ENCODE data around the gene SH2B2. TPM values are rescaled to one million over a fixed set of nuclear protein-coding genes. Genes with fewer than 3 reads are reported as not detected.

The SH2B2 gene
- total RNA-seq, result 28.2 and 32.1 TPM in 2 replicates

GRCh38 chr7:102286237-102287110, at the start of gene SH2B2:
TSS of gene SH2B2 (plus strand) at chr7:102286868. CDS start at chr7:102300551, 13,683 bp downstream.
- H3K4me1 Mint-ChIP-seq, result peaks cover 64% of the 10 kb centered on the region
- ChIA-PET CTCF (interaction anchor here (0.7 to 2.1 kb wide), 5 partner anchors 21 to 118 kb away, joined by 3 to 10 read pairs (median 3); partner anchors contain the start of gene PRKRIP1), POLR2A (interaction anchor here (0.5 to 6.0 kb wide), 12 partner anchors 10 to 1397 kb away, joined by 3 to 180 read pairs (median 6); partner anchors contain the start of genes PRKRIP1 and UFSP1)

GRCh38 chr7:102239206-102239820, 47.4 kb upstream of the SH2B2 start:
- ChIA-PET POLR2A (no interaction called here), CTCF (no interaction called here)
- no peak for TF ChIP-seq CTCF (IDR thresholded peaks at IDR 0.05)
- Mint-ChIP-seq H3K4me1 (no peaks in the 10 kb centered on the region), H3K9me3 (no peaks in the 10 kb centered on the region), H3K27ac (no peak overlapping the region), H3K36me3 (ENCODE audit: low read depth) (peaks cover 49% of the 10 kb centered on the region), H3K27me3 (no peaks in the 10 kb centered on the region), H3K4me3 (no peak overlapping the region)
- no peak for DNase-seq
- intact Hi-C loops (cut with micrococcal nuclease), result no loop called here
- ATAC-seq (ENCODE audit: low read depth), result no peak

More at GRCh38 chr7:102286237-102287110, at the start of gene SH2B2:
- Mint-ChIP-seq H3K36me3 (ENCODE audit: low read depth) (no peaks in the 10 kb centered on the region), H3K27me3 (no peaks in the 10 kb centered on the region), H3K4me3 (peak within 1 kb of the TSS; percentile 83), H3K27ac (peak within 1 kb of the TSS; percentile 53), H3K9me3 (no peaks in the 10 kb centered on the region)
- ATAC-seq (ENCODE audit: low read depth) (peak; percentile 38), DNase-seq (peak; percentile 83)
- TF ChIP-seq CTCF (IDR thresholded peaks at IDR 0.05), result no peak
- intact Hi-C loops (cut with micrococcal nuclease), result loop anchor here (1.0 to 5.0 kb wide), 5 partner anchors 21 to 181 kb away; partner anchors contain the start of gene PRKRIP1

GRCh38 chr7:102241431-102241830, 45.2 kb upstream of the SH2B2 start:
- Mint-ChIP-seq H3K27ac (no peak overlapping the region), H3K36me3 (ENCODE audit: low read depth) (peaks cover 43% of the 10 kb centered on the region), H3K4me1 (no peaks in the 10 kb centered on the region), H3K27me3 (no peaks in the 10 kb centered on the region), H3K4me3 (no peak overlapping the region), H3K9me3 (no peaks in the 10 kb centered on the region)
- ATAC-seq (ENCODE audit: low read depth) (no peak), DNase-seq (no peak)
- TF ChIP-seq CTCF (IDR thresholded peaks at IDR 0.05), result no peak
- POLR2A ChIA-PET, result interaction anchor here (0.6 kb wide), 1 partner anchor 1284 kb away, joined by 6 read pairs; no protein-coding TSS in a partner anchor
- intact Hi-C loops (cut with micrococcal nuclease), result no loop called here
- CTCF ChIA-PET, result no interaction called here

- no peak for TF ChIP-seq CTCF (IDR thresholded peaks at IDR 0.05)
- no peak overlapping the region for H3K4me3 Mint-ChIP-seq
These were observed 42.1 kb upstream of the SH2B2 start for GRCh38 chr7:102244601-102245000.

GRCh38 chr7:102248081-102248455, 38.6 kb upstream of the SH2B2 start:
- CTCF ChIA-PET, result no interaction called here
- ATAC-seq (ENCODE audit: low read depth) (no peak), DNase-seq (no peak)
- intact Hi-C loops (cut with micrococcal nuclease), result no loop called here
- H3K4me1 Mint-ChIP-seq, result peaks cover 6% of the 10 kb centered on the region
- H3K27ac Mint-ChIP-seq, result no peak overlapping the region
- H3K36me3 Mint-ChIP-seq (ENCODE audit: low read depth), result peaks cover 26% of the 10 kb centered on the region
- no peaks in the 10 kb centered on the region for H3K27me3 Mint-ChIP-seq
- TF ChIP-seq CTCF (IDR thresholded peaks at IDR 0.05), result no peak
- no peak overlapping the region for H3K4me3 Mint-ChIP-seq
- H3K9me3 Mint-ChIP-seq, result no peaks in the 10 kb centered on the region
- POLR2A ChIA-PET, result no interaction called here

More at GRCh38 chr7:102244601-102245000, 42.1 kb upstream of the SH2B2 start:
- ChIA-PET CTCF (interaction anchor here (0.7 kb wide), 1 partner anchor 25 kb away, joined by 3 read pairs; no protein-coding TSS in a partner anchor), POLR2A (no interaction called here)
- H3K27me3 Mint-ChIP-seq, result no peaks in the 10 kb centered on the region
- H3K9me3 Mint-ChIP-seq, result no peaks in the 10 kb centered on the region
- DNase-seq (no peak), ATAC-seq (ENCODE audit: low read depth) (no peak)
- no peak overlapping the region for H3K27ac Mint-ChIP-seq
- no peaks in the 10 kb centered on the region for H3K4me1 Mint-ChIP-seq
- intact Hi-C loops (cut with micrococcal nuclease), result no loop called here
- H3K36me3 Mint-ChIP-seq (ENCODE audit: low read depth), result peaks cover 37% of the 10 kb centered on the region

Measured in activated B cell treated with CpG ODN at 0.5 μM for 24 hours (primary cell).